ENCODE data around the gene ZNF239. TPM values are rescaled to one million over a fixed set of nuclear protein-coding genes. Genes with fewer than 3 reads are reported as not detected.

The ZNF239 gene
- total RNA-seq, result 0.44 and 1.9 TPM in 2 replicates

DNA sequence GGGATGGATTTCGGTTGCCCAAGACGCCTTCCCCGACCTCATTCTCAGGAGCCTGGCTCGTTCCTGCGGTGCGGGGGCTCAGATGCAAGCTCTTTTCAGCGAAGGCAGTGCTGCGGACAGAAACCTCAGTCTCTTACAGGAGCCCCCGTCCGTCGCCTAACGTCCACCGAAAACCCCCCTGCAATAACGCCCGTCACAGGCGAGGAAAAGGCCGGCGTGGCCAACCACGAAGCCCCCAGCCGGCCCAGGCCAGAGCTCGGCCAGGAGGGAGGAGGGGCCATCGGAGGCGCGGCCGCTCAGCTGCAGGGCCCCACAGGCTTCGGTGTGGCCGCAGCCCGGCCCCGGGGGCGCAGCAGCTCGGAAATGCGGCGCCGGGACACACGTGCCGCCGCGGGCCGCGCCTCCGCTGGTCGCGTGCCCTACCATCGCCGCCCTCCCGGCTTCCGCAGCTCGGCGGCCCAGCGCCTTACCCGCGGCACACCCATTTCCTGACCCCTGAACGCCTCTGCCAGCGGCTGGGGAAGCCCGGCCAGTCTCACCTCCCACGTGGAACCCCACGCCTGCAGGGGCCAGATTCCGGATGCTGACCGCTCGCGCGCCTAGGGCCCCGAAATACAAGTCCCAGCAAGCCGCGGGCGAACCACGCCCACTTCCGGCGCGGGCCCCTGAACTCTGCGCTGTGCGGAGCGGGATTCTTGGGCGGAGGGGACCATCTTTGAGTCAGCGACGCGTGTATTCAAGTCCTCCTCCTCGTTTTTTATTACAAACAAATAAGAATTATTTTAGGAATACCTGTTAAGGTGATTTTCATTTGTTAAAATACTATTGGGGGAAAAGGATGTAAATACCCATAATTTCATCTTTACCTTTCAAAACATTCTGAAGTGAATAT, at the start of gene ZNF239:
TSS of gene ZNF239 (minus strand) at position 616 of the 892 bp plus-strand sequence. CDS start 16,537 bp downstream, outside the sequence.

DNA sequence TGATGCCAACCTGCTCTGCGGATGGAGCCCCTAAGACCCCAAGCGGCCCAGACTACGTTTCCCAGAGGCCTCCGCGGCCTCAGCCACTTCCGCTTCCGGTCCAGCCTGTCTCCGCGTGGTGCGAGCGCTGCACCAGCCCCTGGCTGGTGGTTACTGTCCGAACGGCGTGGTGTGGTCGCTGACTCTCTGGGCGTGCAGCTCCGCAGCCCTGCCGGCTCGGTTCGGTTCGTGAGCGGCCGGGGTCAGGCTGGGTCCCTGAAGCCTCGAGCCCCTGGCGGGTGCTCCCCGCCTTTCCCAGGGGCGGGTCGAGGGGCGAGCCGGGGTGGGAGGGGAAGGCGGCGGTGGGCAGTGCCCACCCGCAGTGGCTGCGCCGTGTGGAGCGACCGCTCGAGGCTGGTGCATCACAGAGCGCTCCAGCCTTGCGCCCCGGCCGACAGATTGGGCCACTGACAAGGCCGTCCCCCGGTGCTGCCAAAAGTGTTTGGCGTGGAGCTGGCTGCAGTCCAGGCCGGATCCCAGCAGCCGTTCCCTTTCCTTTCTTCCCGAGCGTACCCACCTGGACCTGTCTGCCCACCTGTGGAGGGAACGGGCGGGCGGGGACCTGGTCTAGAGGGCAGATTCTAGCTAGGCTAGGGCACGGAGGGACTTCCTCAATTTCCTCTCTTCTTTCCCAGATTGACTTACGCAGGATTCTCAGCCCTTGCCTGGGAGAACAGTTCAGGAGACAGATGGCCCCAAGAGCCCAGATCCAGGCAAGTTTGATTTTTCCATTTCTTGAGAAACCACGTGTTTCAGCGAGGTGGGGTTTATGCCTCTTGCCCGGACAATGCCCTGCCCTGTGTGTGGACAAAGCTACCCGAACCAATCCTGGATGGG, 32.1 kb upstream of the ZNF239 start, which contains the start of gene ZNF485:
TSS of gene ZNF485 (plus strand) at position 116 of the 876 bp plus-strand sequence. CDS start at position 729, 613 bp downstream.

Other genes with a start within 250 kb of the ZNF239 start
- gene FXYD4, start 203.0 kb downstream of the ZNF239 start, total RNA-seq, result not detected in 2 replicates
- gene HNRNPF, start 165.4 kb downstream of the ZNF239 start, total RNA-seq, result 219 and 227 TPM in 2 replicates
- gene ZNF487, start 137.5 kb downstream of the ZNF239 start, total RNA-seq, result 1.6 and 6.7 TPM in 2 replicates
- gene ZNF485, start 31.8 kb upstream of the ZNF239 start, total RNA-seq, result 1.1 and 2.1 TPM in 2 replicates
- gene ZNF32, start 74.3 kb upstream of the ZNF239 start, total RNA-seq, result 14.3 and 19.9 TPM in 2 replicates